GM18520 (cell line): Measurements from ENCODE around the gene C11orf65.
"Not testable (repeated sequence)": the region's sequence is repeated elsewhere in the genome, so short reads cannot be mapped to it uniquely, and the experiment has no call there.

Experiments used
- ATAC-seq: cut with Tn5 transposase; IDR thresholded peaks from one replicate; pipeline ENCODE4 v1.9.1; 2021; ENCODE audit not compliant: unreplicated experiment

The C11orf65 gene

DNA sequence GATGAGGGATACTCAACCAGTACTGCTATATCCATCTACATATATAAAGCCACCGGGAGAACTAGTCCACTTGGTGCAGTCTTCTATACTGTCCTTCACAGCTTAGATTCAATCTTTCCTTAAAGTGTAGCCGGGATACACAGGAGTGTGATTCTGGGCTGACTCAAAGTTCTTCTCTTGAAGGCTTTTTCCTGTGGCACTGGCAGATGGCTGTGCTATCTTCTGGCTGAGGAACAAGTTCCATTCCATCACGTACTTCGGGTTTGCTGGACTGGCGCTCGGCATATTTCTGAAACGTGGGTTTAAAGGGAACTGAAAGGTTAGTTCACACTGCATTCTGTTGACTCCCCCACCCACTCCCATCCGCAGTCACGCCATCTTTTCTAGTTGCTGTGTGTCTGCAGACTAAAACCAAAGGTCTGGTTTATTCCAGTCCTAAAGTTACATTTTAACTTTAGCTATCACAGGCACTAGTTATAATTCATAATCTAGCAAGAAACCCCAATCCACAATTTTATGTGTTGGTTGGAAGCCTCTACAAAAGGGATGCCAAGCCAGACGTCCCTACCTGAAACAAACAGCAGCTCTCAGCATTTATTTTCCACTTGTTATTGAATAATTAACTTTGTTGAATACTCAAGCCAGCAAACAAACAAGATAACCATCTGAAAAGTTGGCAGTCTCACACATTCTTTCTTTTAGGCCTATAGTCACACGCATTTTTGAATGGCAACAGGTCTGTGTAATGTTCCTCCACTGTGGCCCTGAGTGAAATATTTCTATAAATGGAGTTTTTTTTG lies 7.5 kb upstream of the C11orf65 start:
- ATAC-seq: no peak

DNA sequence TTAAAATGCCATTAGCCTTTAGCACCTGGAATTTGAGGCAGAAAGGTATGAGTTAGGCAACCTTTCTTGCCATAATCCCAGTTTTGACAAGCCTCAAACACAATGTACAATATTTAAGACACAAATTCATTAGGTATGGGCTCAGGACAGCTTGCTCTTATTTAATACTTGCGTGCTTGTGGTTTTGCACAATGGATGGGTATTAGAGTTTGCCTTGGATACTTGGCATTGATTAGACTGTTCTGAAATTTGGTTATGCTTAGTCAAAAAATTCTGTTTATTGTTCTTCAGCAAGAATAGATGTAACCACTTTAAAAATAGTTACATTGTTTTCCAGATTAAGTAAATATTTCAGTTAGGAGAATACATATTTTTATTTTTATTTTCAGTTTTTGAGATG lies 5.4 kb upstream of the C11orf65 start:
- ATAC-seq: no peak

DNA sequence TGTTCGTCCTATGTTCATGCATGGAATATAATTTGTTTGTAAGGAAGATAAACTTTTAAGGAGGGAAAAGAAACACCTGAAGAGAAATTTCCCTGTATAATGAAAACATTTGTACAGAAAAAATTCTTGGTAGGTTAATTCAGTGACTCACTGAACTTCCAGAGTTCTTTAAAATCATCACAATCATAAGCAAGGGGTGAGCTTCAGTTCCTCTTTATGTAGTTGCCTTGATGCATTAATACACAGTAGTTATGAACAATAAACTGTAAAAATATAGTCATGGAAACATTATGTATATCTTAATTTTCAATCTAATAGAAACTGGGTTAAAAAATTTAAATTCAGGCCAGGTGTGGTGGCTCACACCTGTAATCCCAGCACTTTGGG lies 1.1 kb upstream of the C11orf65 start:
- no peak for ATAC-seq

DNA sequence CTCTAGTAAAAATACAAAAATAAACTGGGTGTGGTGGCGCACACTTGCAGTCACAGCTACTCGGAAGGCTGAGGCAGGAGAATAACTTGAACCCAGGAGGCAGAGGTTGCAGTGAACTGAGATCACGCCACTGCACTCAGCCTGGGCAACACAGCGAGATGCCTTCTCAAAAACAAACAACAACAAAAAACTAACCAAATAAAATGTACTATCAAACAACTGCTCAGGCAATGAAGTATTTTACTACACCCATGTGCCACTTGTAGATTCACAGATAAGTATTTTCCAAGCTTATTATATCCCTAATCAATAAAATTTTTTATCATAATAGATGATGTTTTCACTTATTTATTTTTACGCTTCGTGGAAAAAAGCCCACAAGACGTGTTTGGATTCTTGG lies 924 bp downstream of the C11orf65 start:
- ATAC-seq: no peak

DNA sequence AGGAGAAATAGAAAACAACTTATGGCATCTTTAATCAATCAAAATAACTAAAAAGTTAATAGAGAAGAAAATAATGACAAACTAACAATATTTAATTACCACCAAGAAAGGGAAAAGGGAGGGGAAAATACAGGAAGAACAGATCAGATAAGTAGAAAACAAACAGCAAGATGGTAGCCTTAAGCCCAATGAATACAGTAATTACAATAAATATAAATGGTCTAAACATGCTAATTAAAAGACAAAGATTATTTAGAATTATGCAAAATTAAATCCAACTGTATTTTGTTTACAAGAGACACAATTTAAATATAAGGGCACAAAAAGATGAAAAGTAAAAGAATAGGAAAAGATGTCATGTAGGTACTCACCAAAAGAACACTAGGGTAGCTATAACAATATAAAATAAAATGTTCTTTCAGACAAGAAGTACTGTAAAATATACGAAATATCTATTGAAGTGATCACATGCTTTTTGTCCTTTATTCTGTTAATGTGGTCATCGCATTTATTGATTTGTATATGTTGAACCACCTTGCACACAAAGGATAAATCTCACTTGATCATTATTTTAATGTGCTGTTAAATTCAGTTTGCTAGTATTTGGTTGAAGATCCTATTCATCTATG lies 14.0 kb downstream of the C11orf65 start:
- no peak for ATAC-seq

DNA sequence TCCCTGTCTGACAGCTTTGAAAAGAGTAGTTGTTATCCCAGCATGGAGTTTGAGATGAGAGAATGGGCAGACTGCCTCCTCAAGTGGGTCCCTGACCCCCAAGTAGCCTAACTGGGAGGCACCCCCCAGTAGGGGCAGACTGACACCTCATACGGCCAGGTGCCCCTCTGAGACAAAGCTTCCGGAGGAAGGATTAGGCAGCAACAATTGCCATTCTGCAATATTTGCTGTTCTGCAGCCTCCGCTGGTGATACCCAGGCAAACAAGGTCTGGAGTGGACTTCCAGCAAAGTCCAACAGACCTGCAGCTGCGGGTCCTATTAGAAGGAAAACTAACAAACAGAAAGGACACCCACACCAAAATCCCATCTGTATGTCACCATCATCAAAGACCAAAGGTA lies 25.9 kb downstream of the C11orf65 start:
- ATAC-seq: not testable (repeated sequence)

DNA sequence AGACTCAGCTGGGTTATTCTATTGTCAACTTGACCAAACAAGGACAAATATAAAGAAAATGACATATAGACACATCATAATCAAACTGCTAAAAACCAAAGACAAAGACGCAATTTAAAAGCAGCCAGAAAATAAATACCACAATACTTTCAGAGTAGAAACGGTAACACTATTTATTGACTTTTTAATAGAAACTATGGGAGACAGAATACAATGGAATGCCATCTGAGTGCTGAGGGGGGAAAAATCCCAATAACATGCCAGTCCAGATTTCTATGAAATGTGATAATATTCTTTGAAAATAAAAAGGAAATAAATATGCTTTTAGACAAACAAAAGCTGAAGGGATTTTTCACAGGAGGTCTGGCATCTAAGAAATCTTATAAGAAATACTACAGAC lies 30.7 kb downstream of the C11orf65 start:
- ATAC-seq: no peak

DNA sequence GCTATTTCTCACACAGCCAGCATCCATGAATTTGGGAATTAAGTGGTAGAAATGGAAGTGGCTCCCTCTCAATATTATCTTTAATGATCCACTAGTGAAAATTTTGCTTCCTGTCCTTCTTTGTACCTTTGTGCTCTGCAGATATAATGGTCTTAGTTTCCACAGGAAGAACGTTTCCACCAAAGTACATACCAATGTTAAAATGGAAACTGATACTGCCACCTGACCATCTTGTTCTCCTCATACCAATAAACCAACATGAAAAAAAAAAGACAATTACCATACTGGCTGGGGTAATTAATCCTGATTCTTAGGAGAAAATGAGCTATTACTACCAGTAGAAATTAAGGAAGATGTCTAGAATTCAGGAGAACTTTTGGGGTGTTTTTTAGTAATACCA lies 32.3 kb downstream of the C11orf65 start:
- ATAC-seq: no peak

DNA sequence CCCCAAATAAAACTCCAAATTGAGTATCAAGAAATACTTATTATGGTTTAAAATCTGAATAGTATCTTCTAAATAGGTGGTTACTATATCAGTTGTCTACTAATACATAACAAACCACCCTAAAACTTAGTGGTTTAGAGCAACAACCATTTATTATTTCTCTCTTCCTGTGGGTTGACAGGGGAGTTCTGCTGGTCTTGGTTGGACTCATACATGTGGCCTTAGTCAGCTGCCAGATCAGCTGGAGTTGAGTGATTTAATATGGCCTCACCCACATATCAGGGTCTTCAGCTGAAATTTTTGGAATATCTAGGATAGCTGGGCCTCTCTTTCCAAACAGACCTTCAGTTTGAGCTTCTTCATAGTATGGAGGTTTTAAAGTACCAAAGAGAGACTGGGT lies 34.5 kb downstream of the C11orf65 start:
- ATAC-seq: no peak

DNA sequence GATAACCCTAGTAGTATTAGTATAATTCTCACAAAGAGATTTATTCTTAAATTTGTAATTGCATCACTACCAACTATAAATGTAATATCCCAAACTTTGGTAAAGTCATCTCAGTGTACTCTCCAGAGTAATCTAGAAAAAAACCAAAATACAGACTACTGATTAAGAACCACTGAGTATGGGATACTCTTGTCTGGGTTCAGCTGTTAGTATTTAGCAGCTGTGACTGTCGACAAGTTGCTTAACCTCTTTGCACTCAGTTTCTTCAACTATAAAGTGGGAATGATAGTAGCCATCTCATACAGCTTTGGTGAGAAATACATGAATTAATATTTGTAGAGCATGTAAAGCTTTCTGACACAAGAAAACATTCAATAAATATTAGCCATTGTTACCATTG lies 35.3 kb downstream of the C11orf65 start:
- ATAC-seq: no peak

DNA sequence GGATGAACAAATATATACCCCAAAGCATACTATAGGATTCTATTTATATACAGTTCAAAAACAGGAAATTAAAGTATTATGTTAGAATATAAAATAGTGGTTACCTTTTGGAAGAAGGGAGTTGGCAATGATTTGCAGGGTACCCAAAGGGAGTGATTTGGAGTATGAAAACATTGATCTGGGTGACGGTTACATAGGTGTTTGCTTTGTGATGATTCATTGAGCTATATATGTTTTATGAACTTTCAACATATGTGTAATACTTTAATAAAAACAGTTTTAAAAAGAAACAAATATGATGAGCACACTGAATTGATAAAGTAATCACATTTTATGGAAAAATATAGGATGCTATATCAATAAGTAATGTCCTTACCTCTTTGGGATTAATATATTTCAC lies 36.0 kb downstream of the C11orf65 start:
- ATAC-seq: no peak

DNA sequence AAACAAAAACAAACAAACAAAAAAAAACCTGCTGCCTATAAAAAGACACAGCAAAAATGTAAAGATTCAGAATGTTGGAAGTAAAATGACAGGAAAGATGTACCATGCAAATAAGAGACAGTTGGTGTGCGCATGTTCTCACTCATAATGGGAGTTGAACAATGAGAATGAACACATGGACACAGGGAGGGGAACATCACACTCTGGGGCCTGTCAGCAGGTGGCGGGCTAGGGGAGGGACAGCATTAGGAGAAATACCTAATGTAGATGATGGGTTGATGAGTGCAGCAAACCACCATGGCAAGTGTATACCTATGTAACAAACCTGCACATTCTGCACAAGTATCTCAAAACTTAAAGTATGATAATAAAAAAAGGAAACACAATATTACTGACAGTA lies 49.8 kb downstream of the C11orf65 start:
- not testable (repeated sequence) for ATAC-seq

DNA sequence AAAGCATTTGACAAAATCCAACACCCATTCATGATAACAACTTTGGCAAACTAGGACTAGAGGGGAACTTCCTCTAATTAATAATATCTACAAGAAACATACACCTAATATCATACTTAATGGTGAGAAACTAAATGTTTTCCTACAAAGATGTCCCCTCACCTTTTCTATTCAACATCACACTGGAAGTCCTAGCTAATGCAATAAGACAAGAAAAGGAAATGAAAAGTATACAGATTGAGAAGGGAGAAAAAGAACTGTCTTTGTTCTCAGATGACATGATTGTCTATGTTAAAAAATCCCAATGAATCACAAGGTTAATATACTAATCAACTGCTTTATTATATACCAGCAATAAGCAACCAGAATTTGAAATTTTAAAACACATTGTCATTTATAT lies 52.4 kb downstream of the C11orf65 start:
- no peak for ATAC-seq

DNA sequence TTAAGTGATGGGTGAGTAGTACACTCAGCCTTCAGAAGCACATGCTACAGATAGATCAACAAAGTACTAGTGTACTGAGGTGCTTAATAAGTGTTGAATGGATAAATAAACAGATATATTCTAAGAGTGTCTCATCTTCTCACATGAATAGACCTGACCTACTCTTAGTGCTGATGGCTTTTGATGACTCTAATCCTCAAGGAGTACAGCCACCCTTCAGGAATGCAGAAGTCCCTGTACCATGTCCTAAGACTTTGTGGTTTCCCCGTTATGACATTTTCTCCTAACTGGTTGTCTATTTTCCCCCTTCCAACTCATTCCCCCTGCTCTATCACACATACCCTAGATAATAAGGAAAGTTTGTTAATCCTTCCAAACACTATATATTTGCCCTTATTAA lies 61.6 kb downstream of the C11orf65 start:
- no peak for ATAC-seq

DNA sequence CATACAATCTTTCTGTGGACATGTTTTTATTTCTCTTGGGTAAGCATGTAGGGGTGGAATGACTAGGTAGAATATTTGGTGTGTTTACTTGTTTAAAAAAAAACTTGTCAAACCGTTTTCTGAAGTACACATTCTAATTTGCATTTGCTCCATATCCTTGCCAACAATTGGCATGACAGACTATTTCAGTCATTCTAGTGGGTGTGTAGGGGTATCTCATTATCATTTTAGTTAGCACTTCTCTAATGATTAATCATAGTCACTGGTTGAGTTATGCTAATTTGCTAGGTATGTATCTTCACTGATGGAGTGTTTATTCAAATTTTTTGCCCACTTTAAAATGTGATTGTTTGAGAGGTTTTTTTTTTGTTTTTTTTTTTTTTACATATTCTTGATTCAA lies 64.3 kb downstream of the C11orf65 start:
- ATAC-seq: no peak

DNA sequence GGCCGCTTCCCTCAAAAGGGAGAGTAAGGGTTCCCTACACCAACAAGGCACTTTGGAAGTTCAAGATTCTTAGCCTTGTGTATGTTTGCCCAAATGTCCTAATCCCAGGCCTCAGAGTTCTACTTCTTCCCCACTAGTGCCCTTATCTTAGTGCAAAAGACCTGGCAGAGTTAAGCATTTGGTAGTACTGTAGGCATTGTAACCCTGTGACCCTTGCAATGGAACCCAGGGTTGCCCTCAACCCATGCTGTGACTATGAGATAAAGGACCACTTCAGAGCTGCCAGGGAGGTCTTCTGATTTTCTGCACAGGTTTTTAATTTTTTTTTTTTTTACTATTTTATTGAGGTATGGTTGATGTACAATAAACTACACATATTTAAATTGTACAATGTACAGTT lies 65.1 kb downstream of the C11orf65 start:
- no peak for ATAC-seq

DNA sequence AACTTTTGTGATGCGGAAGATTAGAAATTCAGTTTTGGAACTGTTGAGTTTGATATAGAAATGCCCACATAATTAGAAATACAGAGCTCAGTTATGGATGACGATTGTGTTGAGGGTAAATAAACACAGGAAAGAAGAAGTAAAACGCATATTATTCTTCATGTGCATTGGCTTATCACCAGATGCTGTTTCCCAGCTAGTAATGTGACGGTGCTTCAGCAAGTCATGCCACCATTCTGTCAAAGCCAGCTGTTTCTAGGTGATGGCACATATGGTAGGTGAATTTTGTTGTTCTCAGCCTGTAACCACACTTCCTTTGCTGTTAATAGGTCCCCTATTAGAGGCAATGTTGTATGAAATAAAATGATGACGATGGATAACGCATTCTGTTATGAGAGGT lies 68.9 kb downstream of the C11orf65 start:
- no peak for ATAC-seq

DNA sequence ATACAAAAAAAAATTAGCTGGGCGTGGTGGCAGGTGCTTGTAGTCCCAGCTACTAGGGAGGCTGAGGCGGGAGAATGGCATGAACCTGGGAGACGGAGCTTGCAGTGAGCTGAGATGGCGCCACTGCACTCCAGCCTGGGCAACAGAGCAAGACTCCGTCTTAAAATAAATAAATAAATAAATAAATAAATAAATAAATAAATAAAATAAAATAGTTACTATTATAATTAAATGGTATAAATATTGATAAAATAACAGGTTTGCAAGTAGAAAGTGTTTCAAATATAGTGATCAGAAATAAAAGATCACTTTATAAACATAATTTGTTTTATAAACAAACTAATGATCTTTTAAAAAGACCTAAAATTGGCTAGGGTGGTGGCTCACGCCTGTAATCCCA lies 70.7 kb downstream of the C11orf65 start:
- ATAC-seq: not testable (repeated sequence)

DNA sequence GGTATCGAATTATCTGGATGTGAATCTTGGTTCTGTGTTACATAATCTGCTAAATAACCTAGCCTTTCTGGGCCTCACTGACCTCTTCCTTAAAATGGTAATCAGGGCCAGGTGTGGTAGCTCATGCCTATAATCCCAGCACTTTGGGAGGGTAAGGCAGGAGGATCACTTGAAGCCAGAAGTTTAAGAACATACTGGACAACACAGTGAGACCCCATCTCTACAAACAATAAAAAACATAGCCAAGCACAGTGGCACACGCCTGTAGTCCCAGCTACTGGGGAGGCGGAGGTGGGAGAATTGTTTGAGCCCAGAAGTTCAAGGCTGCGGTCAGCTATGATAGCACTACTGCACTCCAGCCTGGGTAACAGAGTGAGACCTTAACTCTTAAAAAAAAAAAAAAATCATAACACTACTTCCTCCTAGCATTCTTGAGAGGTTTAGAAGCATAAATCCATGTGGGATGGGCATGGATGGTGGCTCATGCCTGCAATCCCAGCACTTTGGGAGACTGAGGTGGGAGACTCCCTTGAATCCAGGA lies 72.5 kb downstream of the C11orf65 start:
- no peak for ATAC-seq

DNA sequence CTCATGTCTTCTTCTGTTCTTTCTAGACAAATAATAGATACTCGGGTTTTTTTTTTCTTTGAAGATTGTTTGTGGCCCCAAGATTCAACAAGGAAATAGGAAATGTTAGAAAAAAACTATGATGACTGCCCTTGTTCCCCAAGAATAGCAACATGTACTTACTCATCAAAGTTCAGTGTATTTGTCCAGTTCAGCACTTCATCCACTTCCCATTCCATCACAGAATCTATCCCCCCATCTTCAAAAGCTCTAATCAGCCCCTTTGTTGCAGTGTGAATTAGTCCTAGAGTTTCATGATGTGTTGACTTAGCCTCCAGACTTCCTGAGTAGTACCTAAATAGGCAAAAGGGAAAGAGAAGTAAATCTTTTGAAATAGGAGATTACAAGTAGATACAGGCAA lies 74.3 kb downstream of the C11orf65 start:
- ATAC-seq: no peak

DNA sequence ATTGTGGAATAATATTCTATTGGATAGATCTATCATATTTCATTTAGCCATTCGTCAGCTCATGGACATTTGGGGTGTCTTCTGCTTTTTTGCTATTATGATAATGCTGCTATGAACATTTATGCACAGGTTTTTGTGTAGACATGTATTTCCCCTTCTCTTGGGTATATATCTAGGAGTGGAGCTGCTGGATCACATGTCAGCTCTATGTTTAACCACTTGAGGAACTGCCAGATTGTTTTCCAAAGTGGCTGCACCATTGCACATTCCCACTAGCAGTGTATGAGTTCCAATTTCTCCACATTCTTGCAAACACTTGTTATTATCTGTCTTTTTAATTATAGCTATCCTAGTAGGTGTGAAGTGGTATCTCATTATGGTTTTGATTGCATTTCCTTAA lies 75.0 kb downstream of the C11orf65 start:
- no peak for ATAC-seq

DNA sequence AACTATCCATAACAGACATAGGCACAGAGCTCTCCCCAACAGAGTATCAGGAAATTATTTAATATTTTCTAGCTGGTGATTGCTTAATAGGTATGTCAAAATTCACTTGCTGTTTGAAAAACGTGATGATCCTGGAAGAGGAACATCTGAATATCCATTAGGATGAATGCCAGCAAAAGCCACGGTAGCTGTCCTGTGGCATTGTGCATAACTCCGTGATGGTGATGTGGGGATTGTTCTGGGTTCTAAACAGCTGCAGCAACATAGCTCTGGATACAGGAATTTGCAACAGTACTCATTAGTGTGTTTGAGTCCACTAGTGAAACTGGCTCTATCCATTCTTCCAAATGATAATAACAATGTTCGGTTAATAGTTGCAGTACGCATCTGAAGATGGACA lies 78.8 kb downstream of the C11orf65 start:
- no peak for ATAC-seq

DNA sequence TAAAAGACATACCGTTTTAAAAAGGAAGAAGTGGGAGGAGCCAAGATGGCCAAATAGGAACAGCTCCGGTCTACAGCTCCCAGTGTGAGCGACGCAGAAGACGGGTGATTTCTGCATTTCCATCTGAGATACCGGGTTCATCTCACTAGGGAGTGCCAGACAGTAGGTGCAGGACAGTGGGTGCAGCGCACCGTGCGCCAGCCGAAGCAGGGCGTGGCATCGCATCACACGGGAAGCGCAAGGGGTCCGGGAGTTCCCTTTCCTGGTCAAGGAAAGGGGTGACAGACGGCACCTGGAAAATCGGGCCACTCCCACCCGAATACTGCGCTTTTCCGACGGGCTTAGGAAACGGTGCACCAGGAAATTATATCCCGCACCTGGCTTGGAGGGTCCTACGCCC lies 93.8 kb downstream of the C11orf65 start:
- ATAC-seq: not testable (repeated sequence)
